Measurements from ENCODE around the gene TXNRD2. TPM values are rescaled to one million over a fixed set of nuclear protein-coding genes. Genes with fewer than 3 reads are reported as not detected.

TXNRD2 gene
- total RNA-seq, 1 experiment from 2014 or later, result 22.9 TPM

- no peak overlapping the region for H4K91ac ChIP-seq (ENCODE audit: insufficient read length, low read depth, low read length)
- Mint-ChIP-seq H3K27me3 (ENCODE audit: low read depth) (no peaks in the 10 kb centered on the region), H3K36me3 (ENCODE audit: insufficient read depth in 1 of 3, low read depth in 3 of 3) (peaks cover 2 to 7% (median 6%) of the 10 kb centered on the region in 3 experiments; a peak in 2 of 7 replicates), H3K4me3 (no peak overlapping the region), H3K27ac (peak overlapping the region in 1 of 3 experiments; percentile 53; a peak in 2 of 7 replicates), H3K9me3 (no peaks in the 10 kb centered on the region), H3K4me1 (peaks cover 25% of the 10 kb centered on the region in 2 experiments)
- no peak overlapping the region for H3K27ac ChIP-seq (ENCODE audit: insufficient read length, low read depth, low read length)
- no peak overlapping the region for H3K9ac ChIP-seq (ENCODE audit: extremely low read depth, insufficient read length, low read length)
- H3K27me3 ChIP-seq (ENCODE audit: insufficient read depth, low read length), result no peaks in the 10 kb centered on the region; the same call in 1 of the 2 replicates
- H4K8ac ChIP-seq (replicated peaks; ENCODE audit: insufficient read length, low read depth, low read length), result no peak overlapping the region
- H3K18ac ChIP-seq (ENCODE audit: insufficient read length, low read depth, low read length), result no peak overlapping the region
- no peak overlapping the region for H2BK15ac ChIP-seq (ENCODE audit: low read depth, low read length)
- no peak overlapping the region for H3K4me2 ChIP-seq (ENCODE audit: insufficient read depth, insufficient read length, low read length)
- no CpG with 5 or more reads among the region's 23 CpGs for WGBS (ENCODE audit: extremely low coverage, insufficient read length, low lambda C conversion rate)
- H3K23ac ChIP-seq (ENCODE audit: insufficient read length, low read depth, low read length), result no peak overlapping the region
- H2BK12ac ChIP-seq (ENCODE audit: insufficient read length, low read depth, low read length), result no peak overlapping the region
- no peak overlapping the region for H2BK120ac ChIP-seq (ENCODE audit: low read depth, low read length, poor library complexity, severe bottlenecking)
- no peaks in the 10 kb centered on the region for H3K9me3 ChIP-seq (ENCODE audit: control insufficient read depth, low read depth, low read length)
- H3K79me1 ChIP-seq (ENCODE audit: insufficient read depth, low read depth, low read length, poor library complexity, severe bottlenecking), result no peaks in the 10 kb centered on the region
- no peaks in the 10 kb centered on the region for H3K79me2 ChIP-seq (ENCODE audit: insufficient read depth, low read length)
- no peak for DNase-seq
- H3T11ph ChIP-seq (ENCODE audit: low read length), result no peak overlapping the region
- H3K4me1 ChIP-seq (ENCODE audit: insufficient read depth, low read length), result peaks cover 5% of the 10 kb centered on the region; the same call in 1 of the 2 replicates
- H2BK5ac ChIP-seq (ENCODE audit: insufficient read length, low read length), result no peak overlapping the region
- no peak overlapping the region for H2AFZ ChIP-seq (ENCODE audit: low read length)
- H2BK20ac ChIP-seq (ENCODE audit: low read depth, low read length, poor library complexity, severe bottlenecking), result no peak overlapping the region
- H3K14ac ChIP-seq (ENCODE audit: insufficient read depth, low read length), result no peak overlapping the region; the same call in 1 of the 2 replicates
- no peaks in the 10 kb centered on the region for H3K23me2 ChIP-seq (ENCODE audit: insufficient read length, low read depth, low read length, poor library complexity, severe bottlenecking)
- H4K5ac ChIP-seq (ENCODE audit: insufficient read length, low read depth, low read length), result no peak overlapping the region
- TF ChIP-seq CTCF (conservative IDR thresholded peaks at IDR 0.05), result no peak
- H4K20me1 ChIP-seq (ENCODE audit: control insufficient read depth, insufficient read depth, insufficient read length), result no peaks in the 10 kb centered on the region
- no peak overlapping the region for H3K4ac ChIP-seq (ENCODE audit: low read depth, low read length)
- H3K56ac ChIP-seq (ENCODE audit: insufficient read length, low read depth, low read length), result no peak overlapping the region
- H2AK5ac ChIP-seq (ENCODE audit: insufficient read length, low read length), result no peak overlapping the region
Measured at GRCh38 chr22:19895160-19895849, 46.3 kb downstream of the TXNRD2 start.
